Neural cell (in vitro differentiated cells): ENCODE measurements around the gene FAM240A.

ENCODE experiments used
- TAF1 ChIP-seq: IDR thresholded peaks from 2 replicates; pipeline ENCODE4 v1.6.1; 2012; ENCODE audit warnings: low read depth
- TF ChIP-seq, protein P1 (sequence below): fragments of 450-650 bp; IDR thresholded peaks from 2 replicates; pipeline ENCODE4 v1.5.1; 2014; ENCODE audit warnings: antibody characterized with exemption, mild to moderate bottlenecking, moderate library complexity; ENCODE audit not compliant: poor library complexity, severe bottlenecking

DNA sequence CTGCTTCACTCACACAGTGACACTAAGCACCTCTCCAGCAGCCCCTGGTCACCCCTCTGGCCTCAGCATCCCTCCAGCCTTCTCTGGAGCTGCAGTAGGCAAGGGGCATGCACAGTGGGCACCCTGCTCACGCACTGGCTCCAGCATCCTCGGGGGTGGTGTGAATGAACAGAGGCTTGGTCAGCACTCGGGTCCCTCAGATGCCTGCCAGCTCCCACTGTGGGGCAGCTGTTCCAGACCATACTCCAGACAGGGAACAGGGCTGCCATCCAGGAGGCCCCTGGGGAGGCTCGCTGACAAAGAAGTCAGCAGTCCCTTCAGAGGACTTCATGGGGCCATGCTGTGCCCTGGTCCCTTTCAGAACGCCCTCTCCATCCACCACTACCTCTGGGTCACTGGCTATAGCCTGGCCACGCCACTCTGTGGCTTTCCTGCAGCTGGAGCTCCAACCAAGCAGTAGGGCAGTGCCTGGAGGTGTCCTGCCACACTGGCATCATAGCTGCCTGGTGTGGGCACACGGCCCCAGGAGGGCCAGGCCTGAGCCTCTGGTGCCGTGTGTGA, 54.8 kb downstream of the FAM240A start:
- TF ChIP-seq, protein P1, sequence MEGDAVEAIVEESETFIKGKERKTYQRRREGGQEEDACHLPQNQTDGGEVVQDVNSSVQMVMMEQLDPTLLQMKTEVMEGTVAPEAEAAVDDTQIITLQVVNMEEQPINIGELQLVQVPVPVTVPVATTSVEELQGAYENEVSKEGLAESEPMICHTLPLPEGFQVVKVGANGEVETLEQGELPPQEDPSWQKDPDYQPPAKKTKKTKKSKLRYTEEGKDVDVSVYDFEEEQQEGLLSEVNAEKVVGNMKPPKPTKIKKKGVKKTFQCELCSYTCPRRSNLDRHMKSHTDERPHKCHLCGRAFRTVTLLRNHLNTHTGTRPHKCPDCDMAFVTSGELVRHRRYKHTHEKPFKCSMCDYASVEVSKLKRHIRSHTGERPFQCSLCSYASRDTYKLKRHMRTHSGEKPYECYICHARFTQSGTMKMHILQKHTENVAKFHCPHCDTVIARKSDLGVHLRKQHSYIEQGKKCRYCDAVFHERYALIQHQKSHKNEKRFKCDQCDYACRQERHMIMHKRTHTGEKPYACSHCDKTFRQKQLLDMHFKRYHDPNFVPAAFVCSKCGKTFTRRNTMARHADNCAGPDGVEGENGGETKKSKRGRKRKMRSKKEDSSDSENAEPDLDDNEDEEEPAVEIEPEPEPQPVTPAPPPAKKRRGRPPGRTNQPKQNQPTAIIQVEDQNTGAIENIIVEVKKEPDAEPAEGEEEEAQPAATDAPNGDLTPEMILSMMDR: no peak
- no peak for TF ChIP-seq TAF1
